HG02759 (cell line): ENCODE results near the gene ZBTB21.
A peak's percentile ranks its signal among the peaks of the same experiment; 100 is the strongest.

Experiments used
- ATAC-seq: cut with Tn5 transposase; IDR thresholded peaks from one replicate; pipeline ENCODE4 v1.9.1; 2021; ENCODE audit warnings: mild to moderate bottlenecking, moderate library complexity; ENCODE audit not compliant: unreplicated experiment

The ZBTB21 gene

GRCh38 chr21:42021371-42022090 is 11.4 kb upstream of the ZBTB21 start:
- ATAC-seq: no peak

- no peak for ATAC-seq
These were observed 9.5 kb upstream of the ZBTB21 start for GRCh38 chr21:42019706-42020105.

- no peak for ATAC-seq
These were observed 9.0 kb upstream of the ZBTB21 start for GRCh38 chr21:42019101-42019605.

GRCh38 chr21:42017022-42017421 is 6.9 kb upstream of the ZBTB21 start:
- ATAC-seq: no peak

GRCh38 chr21:42016364-42016985 is 6.3 kb upstream of the ZBTB21 start:
- ATAC-seq: no peak

- no peak for ATAC-seq
These were observed 3.8 kb upstream of the ZBTB21 start for GRCh38 chr21:42013931-42014330.

GRCh38 chr21:42013376-42013775 is 3.2 kb upstream of the ZBTB21 start:
- ATAC-seq: no peak

GRCh38 chr21:42012763-42013329 is 2.7 kb upstream of the ZBTB21 start:
- ATAC-seq: no peak

GRCh38 chr21:42012344-42012743 is 2.2 kb upstream of the ZBTB21 start:
- no peak for ATAC-seq

GRCh38 chr21:42010507-42011495 is 641 bp upstream of the ZBTB21 start:
- ATAC-seq: peak; percentile 12

GRCh38 chr21:42009018-42009830 is 936 bp downstream of the ZBTB21 start:
- ATAC-seq: peak; percentile 19

- no peak for ATAC-seq
These were observed 2.7 kb downstream of the ZBTB21 start for GRCh38 chr21:42007356-42007940.

GRCh38 chr21:42006765-42007164 is 3.4 kb downstream of the ZBTB21 start:
- ATAC-seq: no peak

- ATAC-seq: no peak
These were observed 5.6 kb downstream of the ZBTB21 start for GRCh38 chr21:42004406-42005199.

GRCh38 chr21:42003051-42003461 is 7.1 kb downstream of the ZBTB21 start:
- ATAC-seq: no peak

GRCh38 chr21:42002421-42002958 is 7.7 kb downstream of the ZBTB21 start:
- peak; percentile 94 for ATAC-seq

GRCh38 chr21:42001781-42002180 is 8.4 kb downstream of the ZBTB21 start:
- ATAC-seq: no peak

GRCh38 chr21:42000908-42001307 is 9.3 kb downstream of the ZBTB21 start:
- ATAC-seq: no peak

GRCh38 chr21:41997657-41998056 is 12.5 kb downstream of the ZBTB21 start:
- ATAC-seq: no peak
